HepG2 (cell line): Measurements from ENCODE around the gene CMTM8. TPM values are rescaled to one million over a fixed set of nuclear protein-coding genes. Genes with fewer than 3 reads are reported as not detected.

Experiments
- ATAC-seq: fragments of 200-7000 bp; cut with Tn5 transposase; 3 replicates; pipeline ENCODE4 v1.9.1; 2020; ENCODE audit warnings: mild to moderate bottlenecking, moderate library complexity
- BruUV-seq: library from RNA; stranded (reverse); fragments of 400-500 nt; replicated peaks from 2 replicates; lab custom pipeline; 2021; lab: Mats Ljungman, UMichigan
- CTCF ChIA-PET: fragments of 300-600 bp; formaldehyde crosslinking; extraction: SDS; loops from one replicate; lab custom pipeline; 2021; ENCODE audit warnings: low total read pairs, inconsistent platforms, low intra/inter-chr PET ratio; lab: Yijun Ruan, JAX
- POLR2A ChIA-PET: fragments of 350-600 bp; sonication (Branson Sonifier 250); formaldehyde crosslinking; loops from one replicate; lab custom pipeline; 2020; ENCODE audit warnings: antibody characterized with exemption, inconsistent platforms; lab: Yijun Ruan, JAX
- DNase-seq: peaks from one replicate; pipeline ENCODE4 v3.0.0-alpha.2; 2015; ENCODE audit warnings: low spot score
- FAIRE-seq: peaks from 3 replicates; lab custom pipeline; 2011; peaks lifted over from hg19 to GRCh38; lab: Jason Lieb, UNC
- H2AFZ ChIP-seq: one replicate; pipeline ENCODE4 v1.6.1; 2011; ENCODE audit warnings: low read length, inconsistent platforms
- H3K27ac ChIP-seq: fragments of 300-600 bp; 3 replicates; pipeline ENCODE4 v1.8.0; 2011; ENCODE audit warnings: mixed run types, mild to moderate bottlenecking, mixed read lengths, low read length, inconsistent platforms; ENCODE audit not compliant: insufficient read depth; ENCODE audit errors: extremely low read length
- H3K27me3 ChIP-seq, 2 experiments: fragments of 200-600 bp in 1 of 2; 2 replicates in 1 of 2; 3 replicates in 1 of 2; pipeline versions ENCODE4 v1.6.0 to v1.8.0; 2011; ENCODE audit warnings: low read length in 2 of 2, mild to moderate bottlenecking in 2 of 2, moderate library complexity in 2 of 2, inconsistent platforms in 1 of 2; ENCODE audit not compliant: insufficient read depth in 2 of 2, control insufficient read depth in 1 of 2
- H3K36me3 ChIP-seq, 2 experiments: fragments of 200-600 bp in 1 of 2; replicated peaks in 1 of 2; 2 replicates in 1 of 2; 3 replicates in 1 of 2; pipeline versions ENCODE4 v1.5.1 to v1.8.0; 2011; ENCODE audit warnings: low read length in 2 of 2, inconsistent platforms in 1 of 2; ENCODE audit not compliant: insufficient read depth in 2 of 2, control insufficient read depth in 1 of 2
- H3K4me1 ChIP-seq: 2 replicates; pipeline ENCODE4 v1.5.1; 2012; ENCODE audit warnings: low read length, inconsistent platforms; ENCODE audit not compliant: insufficient read depth
- H3K4me2 ChIP-seq: 2 replicates; pipeline ENCODE4 v1.6.0; 2011; ENCODE audit warnings: low read depth, low read length, inconsistent platforms
- H3K4me3 ChIP-seq, 3 experiments: fragments of 200-600 bp in 1 of 3; sonication (generic), shearing (Covaris generic) in 1 of 3; replicated peaks in 1 of 3; 2 replicates each; pipeline ENCODE4 v1.5.1; 2011 to 2016; ENCODE audit warnings: low read length in 3 of 3, inconsistent platforms in 2 of 3, low read depth in 2 of 3, mild to moderate bottlenecking in 2 of 3, control low read depth in 1 of 3, mixed read lengths in 1 of 3; ENCODE audit not compliant: insufficient read depth in 1 of 3
- H3K79me2 ChIP-seq: one replicate; pipeline ENCODE4 v1.6.1; 2011; ENCODE audit warnings: low read length, inconsistent platforms; ENCODE audit not compliant: insufficient read depth
- H3K9ac ChIP-seq: 2 replicates; pipeline ENCODE4 v1.6.0; 2011; ENCODE audit warnings: mild to moderate bottlenecking, low read depth, low read length, inconsistent platforms; ENCODE audit not compliant: insufficient read depth
- H3K9me3 ChIP-seq: 2 replicates; pipeline ENCODE4 v1.5.1; 2012; ENCODE audit warnings: mild to moderate bottlenecking, low read length
- H4K20me1 ChIP-seq: 2 replicates; pipeline ENCODE4 v1.6.0; 2011; ENCODE audit warnings: inconsistent platforms, mild to moderate bottlenecking, low read length, moderate library complexity; ENCODE audit not compliant: insufficient read depth
- ATF7-NPFF ChIP-seq: sonication (generic); formaldehyde crosslinking; IDR thresholded peaks from 2 replicates; pipeline ENCODE4 v1.8.1; 2023; ENCODE audit warnings: mild to moderate bottlenecking, low read depth, missing genetic modification reagents, moderate library complexity
- GATAD1 ChIP-seq: IDR thresholded peaks from 2 replicates; pipeline ENCODE4 v1.6.1; 2016; ENCODE audit warnings: missing genetic modification reagents, missing compliant biosample characterization
- HNRNPL ChIP-seq: fragments of 200-400 bp; formaldehyde crosslinking; IDR thresholded peaks from 2 replicates; pipeline ENCODE4 v1.6.1; 2017; ENCODE audit warnings: mild to moderate bottlenecking, low read depth, low read length
- RFX5 ChIP-seq: IDR thresholded peaks from 2 replicates; pipeline ENCODE4 v1.6.1; 2011; ENCODE audit warnings: low read depth, low read length, improper control_type of control experiment
- SOX5 ChIP-seq: IDR thresholded peaks from 2 replicates; pipeline ENCODE4 v1.6.1; 2016; ENCODE audit warnings: borderline replicate concordance
- TBP ChIP-seq: sonication (generic); formaldehyde crosslinking; IDR thresholded peaks from 2 replicates; pipeline ENCODE4 v1.5.0; 2020; ENCODE audit warnings: missing genetic modification reagents
- ZFP36L2 ChIP-seq: sonication (generic); formaldehyde crosslinking; IDR thresholded peaks from 2 replicates; pipeline ENCODE4 v1.4.0; 2020; ENCODE audit warnings: missing genetic modification reagents
- ZNF138 ChIP-seq: sonication (generic); formaldehyde crosslinking; IDR thresholded peaks from 2 replicates; pipeline ENCODE4 v1.5.0; 2020; ENCODE audit warnings: mild to moderate bottlenecking, low read depth, missing genetic modification reagents
- ZNF3 ChIP-seq: IDR thresholded peaks from 2 replicates; pipeline ENCODE4 v1.7.0; 2017; ENCODE audit warnings: inconsistent platforms
- ZNF30 ChIP-seq: sonication (generic); formaldehyde crosslinking; IDR thresholded peaks from 2 replicates; pipeline ENCODE4 v1.5.0; 2020; ENCODE audit warnings: mild to moderate bottlenecking, missing genetic modification reagents
- ZNF343 ChIP-seq: sonication (generic); formaldehyde crosslinking; IDR thresholded peaks from 2 replicates; pipeline ENCODE4 v1.4.0; 2020; ENCODE audit warnings: mild to moderate bottlenecking, missing genetic modification reagents
- ZNF674 ChIP-seq: sonication (generic); formaldehyde crosslinking; IDR thresholded peaks from 2 replicates; pipeline ENCODE4 v1.5.0; 2020; ENCODE audit warnings: low read depth, mild to moderate bottlenecking, missing genetic modification reagents
- ZNF766 ChIP-seq: sonication (generic); formaldehyde crosslinking; IDR thresholded peaks from 2 replicates; pipeline ENCODE4 v1.5.0; 2020; ENCODE audit warnings: missing genetic modification reagents, borderline replicate concordance
- ZSCAN29 ChIP-seq: sonication (generic); formaldehyde crosslinking; conservative IDR thresholded peaks from 2 replicates; pipeline ENCODE4 v1.4.0; 2020; ENCODE audit warnings: mild to moderate bottlenecking, missing genetic modification reagents
- WGBS: methylation state at CpG from one replicate; pipeline ENCODE4 v1.1.6; 2017; ENCODE audit warnings: low lambda C conversion rate; 5-methylcytosine and 5-hydroxymethylcytosine counted together
- in situ Hi-C: cut with HindIII; loops from 2 replicates; pipeline ENCODE4 v1.10.0; 2017; ENCODE audit warnings: low pct_unique_long_range_greater_than_20kb; ENCODE audit not compliant: extremely low pct_ligation_motif_present
- intact Hi-C: fragments of 100-400 bp; cut with micrococcal nuclease; formaldehyde crosslinking; loops from one replicate; pipeline ENCODE4 v1.10.0; 2022; ENCODE audit not compliant: unreplicated experiment
- polyA plus RNA-seq, 8 experiments: library from polyadenylated mRNA; depleted of rRNA in 3 of 8; stranded (reverse) in 7 of 8; unstranded in 1 of 8; fragments of >200 nt; fragmentation: Illumina TruSeq in 4 of 8; extraction: Trizol in 4 of 8; gene quantifications; 2 replicates each; pipeline versions ENCODE4 v1.2.1 to v1.2.3, GENCODE V29; 2011 to 2016; ENCODE audit warnings: low read depth in 4 of 8, missing spikeins in 1 of 8, mixed read lengths in 1 of 8; ENCODE audit not compliant: insufficient read depth in 1 of 8
- total RNA-seq, 5 experiments: library from RNA; depleted of rRNA; stranded (reverse); fragments of >200 nt; fragmentation: Illumina TruSeq; extraction: Trizol; gene quantifications; 2 replicates each; pipeline ENCODE4 v1.2.3, GENCODE V29; 2016; ENCODE audit warnings: low read depth in 1 of 5
- TF ChIP-seq, protein P1 (sequence below): sonication (generic); formaldehyde crosslinking; IDR thresholded peaks from 2 replicates; pipeline ENCODE4 v1.8.1; 2022; ENCODE audit warnings: low read depth, mild to moderate bottlenecking, missing genetic modification reagents
- TF ChIP-seq, protein P2 (sequence below): sonication (generic); formaldehyde crosslinking; conservative IDR thresholded peaks from 2 replicates; pipeline ENCODE4 v1.8.0; 2022; ENCODE audit warnings: low read depth, missing genetic modification reagents

CMTM8 gene
- total and polyA plus RNA-seq, 2 of the 13 experiments (the other 11 are each of a cell fraction or from before 2014, with no cell fraction given), result 8.9 to 15.8 TPM

DNA sequence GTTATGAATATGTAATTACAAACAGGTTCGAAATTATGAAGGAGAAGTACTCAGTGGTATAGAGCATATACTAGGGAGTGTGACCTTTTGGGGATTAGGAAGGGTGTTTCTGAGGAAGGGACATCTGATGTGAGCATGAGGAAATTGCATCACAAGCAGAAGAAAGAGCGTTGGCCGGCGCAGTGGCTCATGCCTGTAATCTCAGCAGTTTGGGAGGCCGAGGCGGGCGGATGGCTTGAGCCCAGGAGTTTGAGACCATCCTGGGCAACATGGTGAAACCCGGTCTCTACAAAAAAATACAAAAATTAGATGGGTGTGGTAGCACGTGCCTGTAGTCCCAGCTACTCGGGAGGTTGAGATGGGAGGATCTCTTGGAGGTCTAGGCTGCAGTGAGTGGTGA, 160.1 kb downstream of the CMTM8 start:
- no peak for ATAC-seq
- in situ Hi-C loops (no loop called here), intact Hi-C loops (loop anchor here (10.0 kb wide), 2 partner anchors 104 to 106 kb away; partner anchors contain the start of gene CMTM6)
- DNase-seq, result no peak
- POLR2A ChIA-PET, result no interaction called here
- H3K9me3 ChIP-seq, result no peaks in the 10 kb centered on the region
- no peak overlapping the region for H3K4me2 ChIP-seq
- no peak overlapping the region for H3K4me3 ChIP-seq
- H3K36me3 ChIP-seq, result 0 out of 5 replicates have a peak, but pooled peaks cover 0 to 2% of the 10 kb centered on the region in 2 experiments
- H2AFZ ChIP-seq, result no peak overlapping the region
- no peak overlapping the region for H3K27ac ChIP-seq
- 89% methylated on average over 10 of the region's 10 CpGs for WGBS
- no peak overlapping the region for H3K9ac ChIP-seq
- H3K27me3 ChIP-seq, result no peaks in the 10 kb centered on the region
- CTCF ChIA-PET, result interaction anchor here (1.4 to 2.1 kb wide), 2 partner anchors 23 to 221 kb away, joined by 9 to 10 read pairs; no protein-coding TSS in a partner anchor
- H3K4me1 ChIP-seq, result peaks cover 37% of the 10 kb centered on the region
- no TSS peak for BruUV-seq
- H3K79me2 ChIP-seq, result peaks cover 51% of the 10 kb centered on the region
- peaks cover 3% of the 10 kb centered on the region; the same call in 1 of the 2 replicates for H4K20me1 ChIP-seq
- no peak for FAIRE-seq
- no peak for TF ChIP-seq ZNF343 (CRISPR knock-in tag)
- no peak for TF ChIP-seq RFX5
- no peak for TF ChIP-seq TBP (CRISPR knock-in tag)
- TF ChIP-seq ZNF674 (CRISPR knock-in tag), result no peak
- TF ChIP-seq SOX5 (CRISPR knock-in tag), result no peak
- no peak for TF ChIP-seq GATAD1
- TF ChIP-seq HNRNPL, result no peak
- no peak for TF ChIP-seq ZNF3 (CRISPR knock-in tag)
- TF ChIP-seq ZNF138 (CRISPR knock-in tag), result no peak
- TF ChIP-seq, protein P1, sequence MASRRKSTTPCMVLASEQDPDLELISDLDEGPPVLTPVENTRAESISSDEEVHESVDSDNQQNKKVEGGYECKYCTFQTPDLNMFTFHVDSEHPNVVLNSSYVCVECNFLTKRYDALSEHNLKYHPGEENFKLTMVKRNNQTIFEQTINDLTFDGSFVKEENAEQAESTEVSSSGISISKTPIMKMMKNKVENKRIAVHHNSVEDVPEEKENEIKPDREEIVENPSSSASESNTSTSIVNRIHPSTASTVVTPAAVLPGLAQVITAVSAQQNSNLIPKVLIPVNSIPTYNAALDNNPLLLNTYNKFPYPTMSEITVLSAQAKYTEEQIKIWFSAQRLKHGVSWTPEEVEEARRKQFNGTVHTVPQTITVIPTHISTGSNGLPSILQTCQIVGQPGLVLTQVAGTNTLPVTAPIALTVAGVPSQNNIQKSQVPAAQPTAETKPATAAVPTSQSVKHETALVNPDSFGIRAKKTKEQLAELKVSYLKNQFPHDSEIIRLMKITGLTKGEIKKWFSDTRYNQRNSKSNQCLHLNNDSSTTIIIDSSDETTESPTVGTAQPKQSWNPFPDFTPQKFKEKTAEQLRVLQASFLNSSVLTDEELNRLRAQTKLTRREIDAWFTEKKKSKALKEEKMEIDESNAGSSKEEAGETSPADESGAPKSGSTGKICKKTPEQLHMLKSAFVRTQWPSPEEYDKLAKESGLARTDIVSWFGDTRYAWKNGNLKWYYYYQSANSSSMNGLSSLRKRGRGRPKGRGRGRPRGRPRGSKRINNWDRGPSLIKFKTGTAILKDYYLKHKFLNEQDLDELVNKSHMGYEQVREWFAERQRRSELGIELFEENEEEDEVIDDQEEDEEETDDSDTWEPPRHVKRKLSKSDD (CRISPR knock-in tag), result no peak
- TF ChIP-seq ZFP36L2 (CRISPR knock-in tag), result no peak
- TF ChIP-seq, protein P2, sequence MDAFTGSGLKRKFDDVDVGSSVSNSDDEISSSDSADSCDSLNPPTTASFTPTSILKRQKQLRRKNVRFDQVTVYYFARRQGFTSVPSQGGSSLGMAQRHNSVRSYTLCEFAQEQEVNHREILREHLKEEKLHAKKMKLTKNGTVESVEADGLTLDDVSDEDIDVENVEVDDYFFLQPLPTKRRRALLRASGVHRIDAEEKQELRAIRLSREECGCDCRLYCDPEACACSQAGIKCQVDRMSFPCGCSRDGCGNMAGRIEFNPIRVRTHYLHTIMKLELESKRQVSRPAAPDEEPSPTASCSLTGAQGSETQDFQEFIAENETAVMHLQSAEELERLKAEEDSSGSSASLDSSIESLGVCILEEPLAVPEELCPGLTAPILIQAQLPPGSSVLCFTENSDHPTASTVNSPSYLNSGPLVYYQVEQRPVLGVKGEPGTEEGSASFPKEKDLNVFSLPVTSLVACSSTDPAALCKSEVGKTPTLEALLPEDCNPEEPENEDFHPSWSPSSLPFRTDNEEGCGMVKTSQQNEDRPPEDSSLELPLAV (CRISPR knock-in tag), result no peak
- TF ChIP-seq ZNF30 (CRISPR knock-in tag), result no peak
- TF ChIP-seq ZNF766, result no peak
- TF ChIP-seq ZSCAN29, result no peak
- no peak for TF ChIP-seq ATF7-NPFF (CRISPR knock-in tag)
- TF ChIP-seq, all 625 proteins: peak for 0
